Fibroblast of skin of right biceps (primary cell): ENCODE data around the gene C1QL1.
"Not testable (repeated sequence)": the region's sequence is repeated elsewhere in the genome, so short reads cannot be mapped to it uniquely, and the experiment has no call there.

Experiments
- DNase-seq: peaks from one replicate; pipeline ENCODE4 v3.0.0-alpha.2; 2013

C1QL1 gene

GRCh38 chr17:44959821-44960531 is 8.1 kb downstream of the C1QL1 start:
- no peak for DNase-seq

DNA sequence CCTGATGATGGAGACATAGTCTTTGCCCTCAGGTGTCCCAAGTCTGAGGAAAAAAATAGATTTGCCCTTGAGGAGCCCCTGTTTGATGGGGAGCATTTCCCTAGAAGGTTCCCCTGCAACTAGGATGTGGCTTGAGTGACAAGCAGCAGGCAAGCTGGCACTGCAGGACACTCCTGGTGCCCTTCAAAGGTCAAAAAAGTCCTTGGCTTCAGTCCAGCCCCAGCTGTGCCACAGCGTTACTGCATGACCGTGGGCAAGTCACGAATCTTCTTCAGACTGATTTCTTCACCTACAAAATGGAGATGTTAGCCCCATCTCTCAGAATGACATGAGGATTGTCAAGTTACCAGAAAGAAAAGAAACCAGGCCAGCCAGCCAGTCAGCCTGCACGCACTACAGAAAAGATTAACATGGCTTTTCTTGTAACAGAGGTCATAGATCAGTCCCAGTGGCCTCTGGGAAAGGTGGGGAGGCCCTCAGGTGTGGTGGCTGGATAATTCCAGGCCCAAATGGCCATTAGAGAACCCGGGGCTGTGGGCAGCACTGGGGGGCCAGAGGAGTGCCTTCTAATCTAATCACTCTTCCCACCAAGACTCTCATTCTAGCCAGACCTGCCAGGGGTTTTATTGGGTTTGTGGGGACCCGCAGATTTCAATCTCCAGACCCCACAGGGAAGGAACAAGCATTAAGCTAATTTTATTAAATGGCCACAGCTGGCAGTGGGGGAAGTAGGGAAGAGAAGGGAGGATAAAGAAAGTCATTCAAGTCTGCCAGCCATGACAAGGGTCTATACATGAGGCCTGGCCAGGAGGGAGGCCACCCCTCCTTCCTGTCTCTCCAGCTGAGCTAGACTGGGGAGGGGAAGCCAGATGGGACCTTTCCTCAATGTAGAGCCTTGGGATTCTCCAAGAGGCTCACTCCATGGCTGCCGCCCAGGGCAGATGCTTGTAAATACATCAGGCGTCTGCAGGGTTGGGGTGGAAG is 10.8 kb downstream of the C1QL1 start:
- DNase-seq = no peak

DNA sequence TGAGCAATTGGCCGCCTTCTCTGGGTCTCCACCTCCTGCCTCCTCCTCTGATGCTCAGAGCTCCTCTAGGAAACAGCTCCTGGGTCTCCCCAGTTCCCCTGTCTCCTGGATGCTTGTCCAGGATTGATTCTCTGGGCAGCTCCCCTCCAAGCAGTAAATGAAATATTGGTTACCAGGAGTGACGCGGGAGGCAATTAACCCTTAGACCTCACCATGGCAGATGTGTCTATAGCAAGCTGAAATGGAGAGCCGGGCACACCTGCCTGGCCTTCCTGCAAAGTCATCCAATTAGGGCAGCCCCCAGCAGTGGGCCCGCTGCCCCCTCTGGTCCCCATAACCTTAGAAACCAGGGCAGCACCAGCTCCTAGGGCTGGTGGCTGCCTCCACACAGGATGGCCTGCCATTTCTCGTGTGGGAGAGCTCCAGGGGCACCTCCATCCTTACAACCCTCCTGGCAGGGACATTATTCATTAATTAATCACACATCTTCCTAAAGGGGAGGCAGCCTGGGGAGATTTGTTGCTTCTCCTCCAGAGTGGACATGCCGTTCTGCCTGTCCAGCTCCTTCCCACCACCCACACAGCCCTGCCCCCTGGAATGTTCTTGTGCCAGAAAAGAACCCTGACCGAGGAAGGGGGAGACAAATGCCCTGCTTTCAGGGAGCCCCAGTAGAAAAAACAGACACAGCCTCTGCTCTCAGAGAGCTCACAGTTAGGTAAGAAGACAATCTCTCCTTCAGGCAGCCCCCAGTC is 12.3 kb downstream of the C1QL1 start:
- no peak for DNase-seq

DNA sequence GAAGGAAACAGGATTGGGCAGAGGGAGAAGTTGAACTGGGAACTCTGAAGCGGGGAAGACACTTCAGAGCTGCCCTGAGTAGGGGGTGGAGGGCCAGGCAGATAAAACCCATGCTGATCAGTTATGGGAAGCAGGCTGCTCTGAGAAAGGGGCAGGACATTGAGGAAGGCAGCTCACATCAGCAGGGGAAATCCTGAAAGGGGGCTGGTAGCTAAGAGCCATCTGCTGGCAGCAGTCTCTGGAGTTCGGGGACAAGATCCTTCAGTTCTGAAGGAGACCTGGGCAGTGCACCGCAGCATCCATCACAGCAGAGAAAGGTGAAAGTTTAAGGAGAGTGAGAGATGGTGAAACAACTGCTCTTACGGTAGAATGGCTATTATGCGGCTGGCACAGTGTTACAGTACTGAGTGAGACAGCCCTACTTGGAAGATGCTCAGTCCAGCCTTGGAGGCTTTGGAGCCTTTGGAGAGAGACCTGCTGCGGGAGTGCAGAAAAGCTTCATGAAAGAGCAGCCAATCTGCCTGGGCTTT is 15.1 kb downstream of the C1QL1 start:
- no peak for DNase-seq

- no peak for DNase-seq
Measured at GRCh38 chr17:44948315-44948795, 19.7 kb downstream of the C1QL1 start.

- peak; percentile 97 for DNase-seq
Measured at GRCh38 chr17:44947461-44948314, 20.4 kb downstream of the C1QL1 start, which contains the start of gene KIF18B. Gene KIF18B, minus strand, starts transcription at chr17:44947773. Its CDS starts 11,429 bp downstream, at chr17:44936344.

GRCh38 chr17:44945652-44946051 is 22.5 kb downstream of the C1QL1 start:
- DNase-seq = not testable (repeated sequence)

DNA sequence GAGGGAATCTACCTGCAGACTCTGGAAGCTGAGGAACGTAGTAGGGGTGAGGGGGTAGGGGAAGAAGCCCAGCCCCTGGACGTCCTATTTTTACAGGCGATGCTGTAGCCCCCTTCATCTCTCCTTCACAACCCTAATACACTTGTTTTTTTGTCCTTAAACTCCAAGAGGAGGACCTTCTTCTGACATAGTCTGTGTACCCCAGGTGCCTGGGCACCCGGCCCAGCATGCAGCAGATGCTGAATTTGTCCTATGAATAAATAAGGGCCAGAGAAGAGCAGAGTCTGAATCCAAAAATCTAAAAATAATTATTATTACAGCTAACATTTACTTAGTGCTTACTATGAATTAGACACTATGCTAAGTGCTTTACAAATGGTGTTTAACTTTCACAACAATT is 25.6 kb downstream of the C1QL1 start:
- no peak for DNase-seq

DNA sequence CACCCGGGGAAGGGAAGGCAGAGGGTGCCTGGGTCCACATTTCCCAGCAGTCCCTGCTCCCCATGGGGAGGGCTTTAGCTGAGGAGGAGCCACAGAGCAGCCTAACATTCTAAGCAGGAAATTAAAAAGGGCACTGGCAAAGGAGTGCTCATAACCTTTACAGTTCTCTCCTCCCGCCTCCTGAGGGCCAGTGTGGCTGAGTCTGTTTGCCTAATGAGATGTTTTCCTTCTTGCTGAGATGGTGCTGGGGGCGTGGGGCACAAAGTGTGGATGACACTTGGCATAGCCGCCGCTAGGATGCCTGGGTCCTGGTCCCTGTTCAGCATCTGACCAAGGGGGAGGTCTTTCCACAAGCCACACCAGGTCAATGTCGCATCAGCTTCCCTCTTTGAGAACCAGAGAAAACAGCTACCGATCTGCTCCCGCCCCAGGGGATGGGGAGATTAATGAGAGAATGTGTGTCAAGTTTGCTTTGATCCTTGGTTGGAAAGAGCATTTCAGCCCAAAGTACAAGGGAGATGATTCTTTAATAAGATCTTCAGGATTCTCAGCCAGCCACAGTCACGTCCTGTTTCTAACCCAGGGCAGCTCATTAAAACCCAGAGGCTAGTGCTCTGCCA is 26.3 kb downstream of the C1QL1 start:
- DNase-seq = no peak

- DNase-seq = no peak
Measured at GRCh38 chr17:44940768-44941167, 27.3 kb downstream of the C1QL1 start.

- DNase-seq = peak; percentile 73
Measured at GRCh38 chr17:44940317-44940716, 27.8 kb downstream of the C1QL1 start.

DNA sequence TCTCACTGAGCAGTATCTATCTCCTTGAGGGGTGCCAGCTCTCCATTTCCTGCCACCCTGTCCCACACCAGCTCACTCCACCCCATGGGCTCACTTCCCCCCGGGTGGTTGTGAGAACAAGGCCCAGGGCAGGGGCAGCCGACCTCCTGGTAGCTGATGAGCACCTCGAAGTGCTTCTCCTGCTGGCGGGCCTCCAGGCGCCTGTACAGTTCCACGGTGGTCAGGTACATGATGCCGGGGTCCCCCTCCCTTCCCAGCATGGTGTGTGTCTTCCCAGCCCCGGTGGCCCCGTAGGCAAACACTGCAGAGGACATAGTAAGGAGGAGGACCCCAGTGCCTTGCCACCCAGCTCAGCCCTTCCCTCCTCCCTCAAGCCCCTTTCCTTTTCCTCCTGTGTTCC is 33.0 kb downstream of the C1QL1 start:
- no peak for DNase-seq

DNA sequence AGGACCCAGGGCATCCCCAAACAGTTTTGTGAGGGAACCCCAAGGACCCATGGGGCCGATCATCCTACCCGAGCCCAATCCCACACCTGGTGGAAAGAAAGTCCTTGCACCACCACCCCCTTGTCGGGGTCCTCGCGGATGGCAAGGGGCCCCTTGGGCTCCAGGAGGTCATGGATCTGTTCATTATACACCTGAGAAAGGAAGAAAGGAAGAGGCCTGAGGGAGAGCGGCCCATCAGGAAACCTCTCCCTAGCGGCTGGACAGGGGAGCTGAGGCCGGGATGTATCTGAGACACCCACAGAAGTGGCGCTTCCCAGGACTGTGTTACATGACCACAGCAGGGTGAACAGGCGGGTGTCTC is 33.4 kb downstream of the C1QL1 start:
- DNase-seq = no peak

- no peak for DNase-seq
Measured at GRCh38 chr17:44933824-44934744, 34.0 kb downstream of the C1QL1 start.

DNA sequence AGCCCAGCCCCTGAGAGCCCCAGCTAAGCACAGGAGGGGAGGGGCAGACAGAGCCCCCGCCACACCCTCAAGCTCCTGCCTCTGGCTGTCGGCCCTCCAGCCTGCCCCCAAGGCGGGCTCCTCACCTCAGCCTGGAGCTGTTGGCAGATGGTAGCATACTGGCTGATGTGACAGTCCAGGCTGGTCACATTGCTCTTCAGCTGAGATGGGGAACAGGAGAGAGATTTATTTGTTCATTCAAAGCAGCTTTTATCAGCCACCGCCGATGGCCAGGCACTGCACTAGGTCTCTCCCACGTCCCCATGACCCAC is 35.4 kb downstream of the C1QL1 start:
- DNase-seq = no peak

GRCh38 chr17:44932096-44932786 is 35.9 kb downstream of the C1QL1 start:
- DNase-seq = no peak

DNA sequence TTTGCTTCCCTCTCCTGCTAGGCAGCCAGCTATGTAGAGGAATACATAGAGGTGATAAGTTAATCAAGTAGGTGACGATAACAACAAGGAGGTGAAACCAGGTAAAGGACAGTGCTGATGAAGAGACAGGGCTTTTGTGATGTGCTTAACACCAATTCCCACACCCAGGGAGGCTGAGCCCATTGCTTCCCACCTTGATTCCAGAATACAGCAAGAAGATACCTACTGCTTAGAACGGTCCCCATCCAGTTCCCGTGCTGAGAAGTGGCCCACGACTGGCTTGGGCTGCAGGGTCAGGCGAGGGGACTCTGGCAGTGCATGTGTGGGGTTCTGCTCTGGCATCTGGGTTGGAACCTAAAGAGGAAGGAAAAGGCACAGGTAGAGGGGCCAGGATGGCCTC is 36.7 kb downstream of the C1QL1 start:
- DNase-seq = no peak

GRCh38 chr17:44930667-44931066 is 37.4 kb downstream of the C1QL1 start:
- no peak for DNase-seq

GRCh38 chr17:44928950-44929720 is 39.0 kb downstream of the C1QL1 start:
- DNase-seq = no peak
